H9 (cell line): ENCODE measurements around the gene GTF3C5. TPM values are rescaled to one million over a fixed set of nuclear protein-coding genes. Genes with fewer than 3 reads are reported as not detected.

Experiments
- DNase-seq: peaks from one replicate; pipeline ENCODE4 v3.0.0-alpha.2; 2017
- H2AFZ ChIP-seq: one replicate; pipeline ENCODE4 v1.6.1; 2013; ENCODE audit warnings: mild to moderate bottlenecking, low read length, control low read depth, moderate library complexity
- H2AK5ac ChIP-seq: 2 replicates; pipeline ENCODE4 v1.6.1; 2013; ENCODE audit warnings: low read length, control low read depth, mixed read lengths; ENCODE audit not compliant: insufficient read length
- H2BK120ac ChIP-seq: one replicate; pipeline ENCODE4 v1.6.1; 2013; ENCODE audit warnings: low read depth, mild to moderate bottlenecking, low read length, control low read depth, inconsistent platforms; ENCODE audit not compliant: poor library complexity, severe bottlenecking
- H2BK12ac ChIP-seq: 2 replicates; pipeline ENCODE4 v1.6.1; 2013; ENCODE audit warnings: low read length, control low read depth, mixed read lengths, low read depth; ENCODE audit not compliant: insufficient read length
- H2BK15ac ChIP-seq: 2 replicates; pipeline ENCODE4 v1.6.1; 2013; ENCODE audit warnings: low read depth, low read length, control low read depth
- H2BK20ac ChIP-seq: one replicate; pipeline ENCODE4 v1.6.1; 2013; ENCODE audit warnings: low read depth, mild to moderate bottlenecking, low read length, control low read depth, inconsistent platforms; ENCODE audit not compliant: poor library complexity, severe bottlenecking
- H2BK5ac ChIP-seq: 2 replicates; pipeline ENCODE4 v1.6.1; 2013; ENCODE audit warnings: low read length, control low read depth, mixed read lengths; ENCODE audit not compliant: insufficient read length
- H3K14ac ChIP-seq: 2 replicates; pipeline ENCODE4 v1.6.1; 2013; ENCODE audit warnings: low read length, control low read depth; ENCODE audit not compliant: insufficient read depth
- H3K18ac ChIP-seq: 2 replicates; pipeline ENCODE4 v1.6.1; 2013; ENCODE audit warnings: low read depth, mild to moderate bottlenecking, mixed read lengths, low read length, control low read depth; ENCODE audit not compliant: insufficient read length
- H3K23ac ChIP-seq: 2 replicates; pipeline ENCODE4 v1.6.1; 2013; ENCODE audit warnings: low read length, control low read depth, mixed read lengths, low read depth; ENCODE audit not compliant: insufficient read length
- H3K23me2 ChIP-seq: 2 replicates; pipeline ENCODE4 v1.6.1; 2013; ENCODE audit warnings: low read depth, mild to moderate bottlenecking, mixed read lengths, low read length, control low read depth; ENCODE audit not compliant: insufficient read length, poor library complexity, severe bottlenecking
- H3K27ac ChIP-seq: 2 replicates; pipeline ENCODE4 v1.5.1; 2013; ENCODE audit warnings: low read length, control low read depth, mixed read lengths, low read depth; ENCODE audit not compliant: insufficient read length
- H3K27me3 ChIP-seq: 2 replicates; pipeline ENCODE4 v1.6.1; 2013; ENCODE audit warnings: low read length, control low read depth, inconsistent platforms; ENCODE audit not compliant: insufficient read depth
- H3K4ac ChIP-seq: 2 replicates; pipeline ENCODE4 v1.6.1; 2013; ENCODE audit warnings: low read depth, mild to moderate bottlenecking, control low read depth, inconsistent platforms, low read length, moderate library complexity
- H3K4me1 ChIP-seq: 2 replicates; pipeline ENCODE4 v1.6.1; 2013; ENCODE audit warnings: low read length, control low read depth, inconsistent platforms; ENCODE audit not compliant: insufficient read depth
- H3K4me2 ChIP-seq: 2 replicates; pipeline ENCODE4 v1.6.1; 2013; ENCODE audit warnings: low read length, control low read depth, mixed read lengths; ENCODE audit not compliant: insufficient read length, insufficient read depth
- H3K56ac ChIP-seq: 2 replicates; pipeline ENCODE4 v1.6.1; 2013; ENCODE audit warnings: low read depth, mild to moderate bottlenecking, mixed read lengths, low read length, control low read depth; ENCODE audit not compliant: insufficient read length
- H3K79me1 ChIP-seq: 2 replicates; pipeline ENCODE4 v1.6.1; 2013; ENCODE audit warnings: low read depth, mild to moderate bottlenecking, moderate library complexity, low read length, control low read depth, inconsistent platforms; ENCODE audit not compliant: insufficient read depth, poor library complexity, severe bottlenecking
- H3K79me2 ChIP-seq: 2 replicates; pipeline ENCODE4 v1.6.1; 2013; ENCODE audit warnings: low read length, control low read depth, inconsistent platforms; ENCODE audit not compliant: insufficient read depth
- H3K9ac ChIP-seq: 2 replicates; pipeline ENCODE4 v1.6.1; 2013; ENCODE audit warnings: low read length, control low read depth, mixed read lengths; ENCODE audit not compliant: insufficient read length; ENCODE audit errors: extremely low read depth
- H3K9me3 ChIP-seq: one replicate; pipeline ENCODE4 v1.6.1; 2013; ENCODE audit warnings: low read depth, low read length, inconsistent platforms; ENCODE audit not compliant: control insufficient read depth
- H3T11ph ChIP-seq: one replicate; pipeline ENCODE4 v1.6.1; 2013; ENCODE audit warnings: mild to moderate bottlenecking, low read length, control low read depth, inconsistent platforms
- H4K20me1 ChIP-seq: one replicate; pipeline ENCODE4 v1.6.1; 2013; ENCODE audit not compliant: control insufficient read depth, insufficient read length, insufficient read depth
- H4K5ac ChIP-seq: 2 replicates; pipeline ENCODE4 v1.6.1; 2013; ENCODE audit warnings: low read depth, mild to moderate bottlenecking, mixed read lengths, low read length, control low read depth; ENCODE audit not compliant: insufficient read length
- H4K8ac ChIP-seq: replicated peaks from 2 replicates; pipeline ENCODE4 v1.6.1; 2013; ENCODE audit warnings: low read length, control low read depth, mixed read lengths, low read depth; ENCODE audit not compliant: insufficient read length
- H4K91ac ChIP-seq: 2 replicates; pipeline ENCODE4 v1.6.1; 2013; ENCODE audit warnings: low read depth, mild to moderate bottlenecking, moderate library complexity, mixed read lengths, low read length, control low read depth; ENCODE audit not compliant: insufficient read length
- H3K27ac Mint-ChIP-seq, 3 experiments: 2 replicates in 2 of 3; 3 replicates in 1 of 3; pipeline ENCODE4 v1.8.0; 2020 to 2021; ENCODE audit warnings: mixed read lengths in 3 of 3, mild to moderate bottlenecking in 1 of 3, moderate library complexity in 1 of 3
- H3K27me3 Mint-ChIP-seq: 2 replicates; pipeline ENCODE4 v1.8.0; 2021; ENCODE audit warnings: low read depth, mild to moderate bottlenecking, moderate library complexity, mixed read lengths
- H3K36me3 Mint-ChIP-seq, 3 experiments: 2 replicates in 2 of 3; 3 replicates in 1 of 3; pipeline ENCODE4 v1.8.0; 2020 to 2021; ENCODE audit warnings: low read depth in 3 of 3, mixed read lengths in 3 of 3; ENCODE audit not compliant: insufficient read depth in 1 of 3
- H3K4me1 Mint-ChIP-seq, 2 experiments: 2 replicates each; pipeline ENCODE4 v1.8.0; 2020; ENCODE audit warnings: mixed read lengths in 2 of 2
- H3K4me3 Mint-ChIP-seq, 2 experiments: 2 replicates in 1 of 2; 3 replicates in 1 of 2; pipeline ENCODE4 v1.8.0; 2020 to 2021; ENCODE audit warnings: mild to moderate bottlenecking in 2 of 2, mixed read lengths in 2 of 2, moderate library complexity in 1 of 2
- H3K9me3 Mint-ChIP-seq, 2 experiments: 2 replicates in 1 of 2; 3 replicates in 1 of 2; pipeline ENCODE4 v1.8.0; 2020; ENCODE audit warnings: mild to moderate bottlenecking in 2 of 2, mixed read lengths in 2 of 2, moderate library complexity in 1 of 2
- WGBS: extraction: QIAGEN DNeasy Blood & Tissue Kit; methylation state at CpG from one replicate; pipeline ENCODE4 v1.1.7; 2013; ENCODE audit warnings: missing lambda C conversion rate, low lambda C conversion rate, mixed read lengths; ENCODE audit not compliant: insufficient read length; ENCODE audit errors: extremely low coverage; 5-methylcytosine and 5-hydroxymethylcytosine counted together
- total RNA-seq: library from RNA; stranded (reverse); gene quantifications from 2 replicates; pipeline ENCODE4 v1.2.1, GENCODE V29; 2021
- TF ChIP-seq, protein P1 (sequence below): fragments of 200-600 bp; sonication (generic); conservative IDR thresholded peaks from 3 replicates; pipeline ENCODE4 v1.8.0; 2021; ENCODE audit warnings: antibody characterized with exemption, mild to moderate bottlenecking

GTF3C5 gene
- total RNA-seq, 1 experiment from 2014 or later: 88.9 TPM

DNA sequence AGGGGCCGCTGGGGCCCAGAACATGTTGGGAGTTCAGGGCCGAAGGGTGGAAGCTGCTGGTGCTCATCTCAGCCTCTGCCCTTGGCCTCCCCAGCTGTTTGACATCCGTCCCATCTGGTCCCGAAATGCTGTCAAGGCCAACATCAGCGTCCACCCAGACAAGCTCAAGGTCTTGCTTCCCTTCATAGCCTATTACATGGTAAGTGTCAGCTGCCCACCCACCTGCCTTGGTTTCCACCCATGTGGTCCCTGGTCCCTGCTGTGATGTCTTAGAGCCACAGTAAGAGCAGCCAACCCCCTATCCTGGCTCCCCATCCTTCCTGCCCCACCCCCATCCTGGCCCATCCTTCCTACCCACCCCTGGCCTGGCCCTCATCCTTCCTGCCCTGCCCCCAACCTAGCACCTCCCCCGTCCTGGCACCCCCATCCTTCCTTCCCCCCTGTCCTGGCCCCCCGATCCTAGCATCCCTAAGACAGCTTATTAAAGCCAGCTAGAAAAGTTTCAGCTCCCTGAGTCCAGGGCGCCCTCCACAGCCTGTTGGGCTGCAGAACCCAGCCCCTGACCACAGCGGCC is 21.3 kb downstream of the GTF3C5 start:
- Histone ChIP-seq H3K4me2 (no peak overlapping the region), H3K79me1 (no peaks in the 10 kb centered on the region), H3K79me2 (no peaks in the 10 kb centered on the region), H3K23me2 (no peaks in the 10 kb centered on the region), H2BK20ac (no peak overlapping the region), H4K20me1 (no peaks in the 10 kb centered on the region), H2BK12ac (no peak overlapping the region), H2BK120ac (no peak overlapping the region), H3K18ac (no peak overlapping the region), H3K56ac (no peak overlapping the region), H3K14ac (no peak overlapping the region), H2BK5ac (no peak overlapping the region), H2AK5ac (no peak overlapping the region), H4K91ac (no peak overlapping the region), H3K9ac (no peak overlapping the region), H2BK15ac (no peak overlapping the region), H2AFZ (no peak overlapping the region), H3T11ph (no peak overlapping the region), H3K27me3 (no peaks in the 10 kb centered on the region), H3K9me3 (no peaks in the 10 kb centered on the region), H4K8ac (no peak overlapping the region), H3K4me1 (no peaks in the 10 kb centered on the region), H3K23ac (no peak overlapping the region), H3K4ac (no peak overlapping the region), H4K5ac (no peak overlapping the region), H3K27ac (no peak overlapping the region)
- H3K27ac Mint-ChIP-seq: no peak overlapping the region
- no peaks in the 10 kb centered on the region for H3K27me3 Mint-ChIP-seq
- H3K9me3 Mint-ChIP-seq: no peaks in the 10 kb centered on the region
- TF ChIP-seq, protein P1, sequence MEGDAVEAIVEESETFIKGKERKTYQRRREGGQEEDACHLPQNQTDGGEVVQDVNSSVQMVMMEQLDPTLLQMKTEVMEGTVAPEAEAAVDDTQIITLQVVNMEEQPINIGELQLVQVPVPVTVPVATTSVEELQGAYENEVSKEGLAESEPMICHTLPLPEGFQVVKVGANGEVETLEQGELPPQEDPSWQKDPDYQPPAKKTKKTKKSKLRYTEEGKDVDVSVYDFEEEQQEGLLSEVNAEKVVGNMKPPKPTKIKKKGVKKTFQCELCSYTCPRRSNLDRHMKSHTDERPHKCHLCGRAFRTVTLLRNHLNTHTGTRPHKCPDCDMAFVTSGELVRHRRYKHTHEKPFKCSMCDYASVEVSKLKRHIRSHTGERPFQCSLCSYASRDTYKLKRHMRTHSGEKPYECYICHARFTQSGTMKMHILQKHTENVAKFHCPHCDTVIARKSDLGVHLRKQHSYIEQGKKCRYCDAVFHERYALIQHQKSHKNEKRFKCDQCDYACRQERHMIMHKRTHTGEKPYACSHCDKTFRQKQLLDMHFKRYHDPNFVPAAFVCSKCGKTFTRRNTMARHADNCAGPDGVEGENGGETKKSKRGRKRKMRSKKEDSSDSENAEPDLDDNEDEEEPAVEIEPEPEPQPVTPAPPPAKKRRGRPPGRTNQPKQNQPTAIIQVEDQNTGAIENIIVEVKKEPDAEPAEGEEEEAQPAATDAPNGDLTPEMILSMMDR: no peak
- H3K36me3 Mint-ChIP-seq: peaks cover 25 to 74% (median 68%) of the 10 kb centered on the region in 3 experiments; a peak in 6 of 7 replicates
- WGBS: no CpG with 5 or more reads among the region's 9 CpGs
- H3K4me1 Mint-ChIP-seq: no peaks in the 10 kb centered on the region
- no peak overlapping the region for H3K4me3 Mint-ChIP-seq
- no peak for DNase-seq
